Gastrocnemius medialis (tissue), 4 donors: ENCODE results near the gene SFMBT1. TPM values are rescaled to one million over a fixed set of nuclear protein-coding genes. Genes with fewer than 3 reads are reported as not detected.

ENCODE experiments used
- ATAC-seq, 2 donors: fragments of 150-250 bp; one replicate each; pipeline ENCODE4 v1.9.1; 2016
- DNase-seq, 2 donors: peaks; one replicate each; pipeline ENCODE4 v3.0.0-alpha.2; 2019
- H3K27ac ChIP-seq, 4 donors: fragments of 200-600 bp; sonication (generic); 1 replicate in 1 of 4; 2 replicates in 3 of 4; pipeline ENCODE4 v1.5.1; 2016 to 2018; ENCODE audit warnings: mild to moderate bottlenecking in 2 of 4, moderate library complexity in 1 of 4
- H3K27me3 ChIP-seq, 3 donors: fragments of 200-600 bp; sonication (generic) in 2 of 3; 1 replicate in 1 of 3; 2 replicates in 2 of 3; pipeline versions ENCODE4 v1.5.1 to v1.6.0; 2016 to 2019; ENCODE audit warnings: mild to moderate bottlenecking in 1 of 3, moderate library complexity in 1 of 3
- H3K36me3 ChIP-seq, 2 donors: fragments of 200-600 bp; sonication (generic) in 1 of 2; one replicate each; pipeline ENCODE4 v1.5.1; 2017 to 2018
- H3K4me1 ChIP-seq, 2 donors: fragments of 200-600 bp; sonication (generic) in 1 of 2; one replicate each; pipeline ENCODE4 v1.5.1; 2016 to 2017; ENCODE audit warnings: mild to moderate bottlenecking in 2 of 2
- H3K4me3 ChIP-seq, 4 donors: fragments of 200-600 bp; sonication (generic) in 3 of 4; 1 replicate in 1 of 4; 2 replicates in 3 of 4; pipeline ENCODE4 v1.5.1; 2016 to 2019; ENCODE audit warnings: mild to moderate bottlenecking in 2 of 4
- H3K9me3 ChIP-seq, 3 donors: fragments of 200-600 bp; sonication (generic) in 2 of 3; 1 replicate in 1 of 3; 2 replicates in 2 of 3; pipeline ENCODE4 v1.5.1; 2016 to 2019
- CTCF ChIP-seq, 5 experiments: fragments of 450-650 bp in 3 of 5; fragments of 200-600 bp in 2 of 5; sonication (generic) in 2 of 5; IDR thresholded peaks in 4 of 5; conservative IDR thresholded peaks in 1 of 5; 1 replicate in 4 of 5; 2 replicates in 1 of 5; pipeline ENCODE4 v1.5.1; 2016 to 2019; ENCODE audit warnings: antibody characterized with exemption in 5 of 5, mild to moderate bottlenecking in 3 of 5, moderate library complexity in 3 of 5
- POLR2A ChIP-seq, 2 donors: fragments of 450-650 bp; IDR thresholded peaks; one replicate each; pipeline ENCODE4 v1.6.1; 2017; ENCODE audit warnings: antibody characterized with exemption in 2 of 2, mild to moderate bottlenecking in 2 of 2, moderate library complexity in 2 of 2
- in situ Hi-C, 4 donors: fragments of 200-750 bp; cut with MboI; loops; one replicate each; pipeline versions ENCODE4 v1.15.0 to v1.8.0; 2017; ENCODE audit warnings: low sequenced_read_pairs in 4 of 4
- intact Hi-C: fragments of 100-400 bp; cut with DNase I; formaldehyde crosslinking; loops from one replicate; pipeline ENCODE4 v1.15.1; 2023; ENCODE audit warnings: low total_unique reads
- total RNA-seq, 4 donors: library from RNA; depleted of rRNA; stranded (reverse); fragments of >200 nt; gene quantifications; one replicate each; pipeline versions ENCODE4 v1.1.0 to v1.2.3, GENCODE V29; 2016

Gene SFMBT1
- total RNA-seq, 4 donors from 2014 or later, result 17.5 to 39.7 (median 29.8) TPM

- intact Hi-C loops, result no loop called here
- ATAC-seq (no peak), DNase-seq (no peak)
- Histone ChIP-seq H3K4me1 (peaks cover 8 to 10% of the 10 kb centered on the region in 2 donors), H3K4me3 (no peak overlapping the region), H3K27ac (no peak overlapping the region), H3K36me3 (no peaks in the 10 kb centered on the region), H3K27me3 (no peaks in the 10 kb centered on the region), H3K9me3 (no peaks in the 10 kb centered on the region)
- TF ChIP-seq POLR2A (IDR thresholded peaks at IDR 0.05), result no peak
- TF ChIP-seq CTCF (IDR thresholded peaks at IDR 0.05 in 4 of 5, conservative IDR thresholded peaks at IDR 0.05 in 1 of 5), result no peak
- in situ Hi-C loops, result no loop called here
Measured at GRCh38 chr3:53030619-53031449, 15.0 kb downstream of the SFMBT1 start.

- in situ Hi-C loops (no loop called here), intact Hi-C loops (no loop called here)
- Histone ChIP-seq H3K4me1 (peaks cover 8 to 13% of the 10 kb centered on the region in 2 donors), H3K4me3 (no peak overlapping the region), H3K27ac (no peak overlapping the region), H3K36me3 (no peaks in the 10 kb centered on the region), H3K9me3 (no peaks in the 10 kb centered on the region), H3K27me3 (no peaks in the 10 kb centered on the region)
- ATAC-seq, result no peak
- no peak for TF ChIP-seq POLR2A (IDR thresholded peaks at IDR 0.05)
- TF ChIP-seq CTCF (IDR thresholded peaks at IDR 0.05 in 4 of 5, conservative IDR thresholded peaks at IDR 0.05 in 1 of 5), result no peak
- no peak for DNase-seq
Measured at GRCh38 chr3:53028641-53029040, 17.2 kb downstream of the SFMBT1 start.

- intact Hi-C loops, result no loop called here
- Histone ChIP-seq H3K4me3 (no peak overlapping the region), H3K4me1 (peaks cover 14 to 20% of the 10 kb centered on the region in 2 donors), H3K27ac (no peak overlapping the region), H3K36me3 (no peaks in the 10 kb centered on the region), H3K9me3 (no peaks in the 10 kb centered on the region), H3K27me3 (no peaks in the 10 kb centered on the region)
- ATAC-seq (no peak), DNase-seq (no peak)
- in situ Hi-C loops, result no loop called here
- TF ChIP-seq POLR2A (IDR thresholded peaks at IDR 0.05), result no peak
- no peak for TF ChIP-seq CTCF (IDR thresholded peaks at IDR 0.05 in 4 of 5, conservative IDR thresholded peaks at IDR 0.05 in 1 of 5)
Measured at GRCh38 chr3:53027254-53027844, 18.5 kb downstream of the SFMBT1 start.

- Histone ChIP-seq H3K36me3 (no peaks in the 10 kb centered on the region), H3K27ac (no peak overlapping the region), H3K27me3 (no peaks in the 10 kb centered on the region), H3K4me3 (no peak overlapping the region), H3K4me1 (peaks cover 14 to 20% of the 10 kb centered on the region in 2 donors), H3K9me3 (no peaks in the 10 kb centered on the region)
- in situ Hi-C loops (no loop called here), intact Hi-C loops (no loop called here)
- ATAC-seq (no peak), DNase-seq (no peak)
- TF ChIP-seq CTCF (IDR thresholded peaks at IDR 0.05 in 4 of 5, conservative IDR thresholded peaks at IDR 0.05 in 1 of 5) (no peak), POLR2A (IDR thresholded peaks at IDR 0.05) (no peak)
Measured at GRCh38 chr3:53026382-53027162, 19.3 kb downstream of the SFMBT1 start.
